IMR-90 (cell line): ENCODE measurements around the gene ZNF227. TPM values are rescaled to one million over a fixed set of nuclear protein-coding genes. Genes with fewer than 3 reads are reported as not detected.

Experiments
- ATAC-seq: fragments of 200-7000 bp; cut with Tn5 transposase; 2 replicates; pipeline ENCODE4 v1.9.1; 2020; ENCODE audit warnings: low read depth, mild to moderate bottlenecking, moderate library complexity
- BruUV-seq: library from RNA; stranded (reverse); fragments of 400-500 nt; replicated peaks from 2 replicates; lab custom pipeline; 2021; lab: Mats Ljungman, UMichigan
- CTCF ChIA-PET: fragments of 300-600 bp; formaldehyde crosslinking; extraction: SDS; loops from one replicate; lab custom pipeline; 2021; ENCODE audit warnings: antibody characterized with exemption; lab: Yijun Ruan, JAX
- POLR2A ChIA-PET: fragments of 300-600 bp; sonication (Branson Sonifier 250); formaldehyde crosslinking; loops from one replicate; lab custom pipeline; 2022; ENCODE audit warnings: antibody characterized with exemption; ENCODE audit not compliant: unreplicated experiment; lab: Charles Lee
- DNase-seq: peaks from one replicate; pipeline ENCODE4 v3.0.0; 2013
- H2AFZ ChIP-seq: replicated peaks from 2 replicates; pipeline ENCODE3; 2013; ENCODE audit warnings: low read length, mild to moderate bottlenecking; ENCODE audit not compliant: poor library complexity
- H2AK5ac ChIP-seq: 2 replicates; pipeline ENCODE4 v1.6.1; 2013; ENCODE audit warnings: low read depth, low read length, inconsistent platforms
- H2AK9ac ChIP-seq: replicated peaks from 2 replicates; pipeline ENCODE3; 2013; ENCODE audit warnings: mild to moderate bottlenecking, low read depth, low read length, moderate library complexity; ENCODE audit not compliant: poor library complexity
- H2BK120ac ChIP-seq: 2 replicates; pipeline ENCODE4 v1.6.1; 2013; ENCODE audit warnings: low read depth, low read length, inconsistent platforms
- H2BK15ac ChIP-seq: 3 replicates; pipeline ENCODE4 v1.6.1; 2013; ENCODE audit warnings: low read depth, low read length, inconsistent platforms
- H2BK20ac ChIP-seq: 2 replicates; pipeline ENCODE4 v1.6.1; 2013; ENCODE audit warnings: low read depth, mild to moderate bottlenecking, inconsistent platforms, low read length, moderate library complexity
- H2BK5ac ChIP-seq: 2 replicates; pipeline ENCODE4 v1.6.1; 2013; ENCODE audit warnings: mild to moderate bottlenecking, low read depth, low read length, inconsistent platforms; ENCODE audit not compliant: poor library complexity, severe bottlenecking
- H3K14ac ChIP-seq: replicated peaks from 2 replicates; pipeline ENCODE4 v1.6.1; 2013; ENCODE audit warnings: low read depth, low read length, inconsistent platforms
- H3K18ac ChIP-seq: 2 replicates; pipeline ENCODE4 v1.6.1; 2013; ENCODE audit warnings: low read depth, low read length, control low read depth
- H3K23ac ChIP-seq: 2 replicates; pipeline ENCODE4 v1.6.1; 2013; ENCODE audit warnings: low read depth, low read length, inconsistent platforms
- H3K27ac ChIP-seq: 2 replicates; pipeline ENCODE4 v1.5.1; 2013; ENCODE audit warnings: mild to moderate bottlenecking, control low read depth, low read length; ENCODE audit not compliant: insufficient read depth
- H3K27me3 ChIP-seq: 2 replicates; pipeline ENCODE4 v1.6.1; 2013; ENCODE audit warnings: low read length; ENCODE audit not compliant: control insufficient read depth, insufficient read depth
- H3K36me3 ChIP-seq: 2 replicates; pipeline ENCODE4 v1.6.1; 2013; ENCODE audit warnings: low read length, mixed read lengths; ENCODE audit not compliant: control insufficient read depth, insufficient read depth
- H3K4ac ChIP-seq: 2 replicates; pipeline ENCODE4 v1.6.1; 2013; ENCODE audit warnings: low read depth, low read length, inconsistent platforms
- H3K4me1 ChIP-seq: 2 replicates; pipeline ENCODE4 v1.6.1; 2013; ENCODE audit warnings: low read length, mixed read lengths; ENCODE audit not compliant: control insufficient read depth, insufficient read depth
- H3K4me2 ChIP-seq: 2 replicates; pipeline ENCODE4 v1.6.1; 2013; ENCODE audit warnings: low read depth, mild to moderate bottlenecking, control low read depth, low read length, moderate library complexity
- H3K4me3 ChIP-seq: 2 replicates; pipeline ENCODE4 v1.5.1; 2013; ENCODE audit warnings: low read depth, mild to moderate bottlenecking, control low read depth, low read length, moderate library complexity; ENCODE audit not compliant: insufficient read depth
- H3K56ac ChIP-seq: 2 replicates; pipeline ENCODE4 v1.6.1; 2013; ENCODE audit warnings: low read length, inconsistent platforms; ENCODE audit not compliant: insufficient read depth; ENCODE audit errors: extremely low read depth
- H3K79me1 ChIP-seq, 2 experiments: 2 replicates each; pipeline ENCODE4 v1.6.1; 2013; ENCODE audit warnings: low read length in 2 of 2, inconsistent platforms in 1 of 2, low read depth in 1 of 2
- H3K9ac ChIP-seq: 2 replicates; pipeline ENCODE4 v1.6.1; 2013; ENCODE audit warnings: low read depth, low read length, control low read depth
- H3K9me1 ChIP-seq: 2 replicates; pipeline ENCODE4 v1.6.1; 2013; ENCODE audit warnings: low read length, inconsistent platforms; ENCODE audit not compliant: insufficient read depth
- H3K9me3 ChIP-seq: 2 replicates; pipeline ENCODE4 v1.6.1; 2013; ENCODE audit warnings: low read length; ENCODE audit not compliant: control insufficient read depth, insufficient read depth
- H4K20me1 ChIP-seq: 2 replicates; pipeline ENCODE4 v1.6.1; 2013; ENCODE audit warnings: low read length, inconsistent platforms; ENCODE audit not compliant: insufficient read depth
- H4K5ac ChIP-seq: 2 replicates; pipeline ENCODE4 v1.6.1; 2013; ENCODE audit warnings: mild to moderate bottlenecking, low read depth, low read length, control low read depth
- H4K8ac ChIP-seq, 2 experiments: 2 replicates each; pipeline ENCODE4 v1.6.1; 2013; ENCODE audit warnings: low read depth in 2 of 2, low read length in 2 of 2, control low read depth in 1 of 2, inconsistent platforms in 1 of 2
- H4K91ac ChIP-seq: 2 replicates; pipeline ENCODE4 v1.6.1; 2013; ENCODE audit warnings: low read depth, low read length, inconsistent platforms; ENCODE audit not compliant: insufficient read depth
- MAFK ChIP-seq: IDR thresholded peaks from 2 replicates; pipeline ENCODE4 v1.6.1; 2012; ENCODE audit warnings: low read depth, low read length, improper control_type of control experiment
- RCOR1 ChIP-seq: IDR thresholded peaks from 2 replicates; pipeline ENCODE4 v1.6.1; 2012; ENCODE audit warnings: mild to moderate bottlenecking, low read length, improper control_type of control experiment; ENCODE audit not compliant: insufficient replicate concordance
- RFX5 ChIP-seq: IDR thresholded peaks from 2 replicates; pipeline ENCODE4 v1.8.0; 2012; ENCODE audit warnings: low read depth, mild to moderate bottlenecking, low read length, moderate library complexity
- WGBS, 2 experiments: methylation state at CpG; one replicate each; pipeline versions ENCODE4 v1.1.5 to v1.1.7; 2013; ENCODE audit warnings: missing lambda C conversion rate in 2 of 2; ENCODE audit not compliant: insufficient read length in 1 of 2; ENCODE audit errors: extremely low coverage in 2 of 2; 5-methylcytosine and 5-hydroxymethylcytosine counted together
- dilution Hi-C: fragments of 300-500 bp; cut with HindIII; formaldehyde crosslinking; loops from one replicate; pipeline ENCODE4 v1.14.3; 2018; ENCODE audit warnings: low sequenced_read_pairs; ENCODE audit not compliant: unreplicated experiment
- in situ Hi-C: fragments of 300-500 bp; cut with MboI; formaldehyde crosslinking; loops from 3 replicates; pipeline ENCODE4 v1.14.3; 2019; ENCODE audit warnings: low sequenced_read_pairs, inconsistent platforms, mixed read lengths
- intact Hi-C: fragments of 100-400 bp; cut with micrococcal nuclease; formaldehyde crosslinking; loops from 2 replicates; pipeline ENCODE4 v1.10.0; 2022
- polyA plus RNA-seq, 3 experiments: library from polyadenylated mRNA; depleted of rRNA; stranded (reverse); fragments of >200 nt; gene quantifications; 2 replicates each; pipeline ENCODE4 v1.2.3, GENCODE V29; 2012; ENCODE audit warnings: low replicate concordance in 1 of 3
- total RNA-seq: library from RNA; depleted of rRNA; stranded (reverse); fragments of >200 nt; gene quantifications from 2 replicates; pipeline ENCODE4 v1.2.3, GENCODE V29; 2012

The ZNF227 gene
- total and polyA plus RNA-seq, 2 of the 4 experiments (the other 2 are of a cell fraction) = 4.9 to 19.2 TPM

DNA sequence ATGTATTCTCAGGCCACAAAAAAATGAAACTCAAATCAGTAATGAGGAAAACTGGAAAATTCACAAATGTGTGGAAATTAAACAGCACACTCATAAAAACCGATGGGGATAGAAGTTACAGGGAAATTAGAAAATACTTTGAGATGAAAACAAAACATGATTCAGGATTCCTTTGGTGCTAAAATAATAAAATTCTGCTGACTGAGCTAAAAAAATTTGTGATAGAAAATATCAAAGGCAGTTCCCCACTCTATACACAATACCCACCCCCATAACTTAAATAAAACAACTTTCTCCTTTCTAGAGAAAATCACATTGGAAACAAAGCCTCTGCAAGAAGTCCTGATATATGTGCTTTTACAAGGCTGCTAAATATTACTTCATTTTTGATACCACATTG lies 45.8 kb downstream of the ZNF227 start:
- DNase-seq = no peak
- Histone ChIP-seq H3K4me1 (peaks cover 2% of the 10 kb centered on the region; the same call in 1 of the 2 replicates), H3K27ac (no peak overlapping the region), H3K14ac (no peak overlapping the region), H4K8ac (no peak overlapping the region), H2BK5ac (no peak overlapping the region), H3K18ac (no peak overlapping the region), H3K9ac (no peak overlapping the region), H4K5ac (no peak overlapping the region), H3K4me3 (no peak overlapping the region), H2BK20ac (no peak overlapping the region), H2AFZ (no peak overlapping the region), H3K4me2 (no peak overlapping the region), H3K9me1 (no peaks in the 10 kb centered on the region), H3K27me3 (no peaks in the 10 kb centered on the region), H4K20me1 (no peaks in the 10 kb centered on the region), H3K23ac (no peak overlapping the region), H3K4ac (no peak overlapping the region), H3K56ac (no peak overlapping the region), H2BK120ac (no peak overlapping the region), H2AK9ac (no peak overlapping the region), H3K9me3 (peaks cover 23% of the 10 kb centered on the region), H3K36me3 (no peaks in the 10 kb centered on the region), H2BK15ac (no peak overlapping the region), H2AK5ac (no peak overlapping the region), H4K91ac (no peak overlapping the region), H3K79me1 (no peaks in the 10 kb centered on the region)
- ChIA-PET CTCF (no interaction called here), POLR2A (no interaction called here)
- in situ Hi-C loops = no loop called here
- no CpG with 5 or more reads among the region's 1 CpG for WGBS, 2 experiments
- ATAC-seq = no peak
- dilution Hi-C loops = no loop called here
- intact Hi-C loops = no loop called here
- no TSS peak for BruUV-seq
- TF ChIP-seq RCOR1 = no peak
- TF ChIP-seq RFX5 = no peak
- peak; percentile 96 for TF ChIP-seq MAFK
